Myocyte (in vitro differentiated cells): ENCODE results near the gene FXYD7. TPM values are rescaled to one million over a fixed set of nuclear protein-coding genes. Genes with fewer than 3 reads are reported as not detected.
"Not testable (repeated sequence)": the region's sequence is repeated elsewhere in the genome, so short reads cannot be mapped to it uniquely, and the experiment has no call there.

ENCODE experiments used
- DNase-seq: peaks from one replicate; pipeline ENCODE4 v3.0.0-alpha.2; 2012; ENCODE audit warnings: low read depth
- polyA plus RNA-seq: library from polyadenylated mRNA; unstranded; fragments of >200 nt; gene quantifications from one replicate; pipeline ENCODE4 v1.2.1, GENCODE V29; 2012; ENCODE audit warnings: missing spikeins
- total RNA-seq: library from RNA; depleted of rRNA; stranded (reverse); fragments of >200 nt; gene quantifications from 2 replicates; pipeline ENCODE4 v1.2.3, GENCODE V29; 2014

Gene FXYD7
- total RNA-seq = not detected in 2 replicates
- not detected for polyA plus RNA-seq

GRCh38 chr19:35143231-35143715, at the start of gene FXYD7:
Gene FXYD7, plus strand, starts transcription at chr19:35143255. Its CDS starts 79 bp downstream, at chr19:35143334.
- no peak for DNase-seq

GRCh38 chr19:35093430-35093829, 49.6 kb upstream of the FXYD7 start:
- no peak for DNase-seq

- peak; percentile 46 for DNase-seq
Observed at GRCh38 chr19:35093941-35094647, 49.0 kb upstream of the FXYD7 start.

GRCh38 chr19:35094656-35095055, 48.4 kb upstream of the FXYD7 start:
- no peak for DNase-seq

- no peak for DNase-seq
Observed at GRCh38 chr19:35095667-35096368, 47.2 kb upstream of the FXYD7 start.

GRCh38 chr19:35098413-35099049, 44.5 kb upstream of the FXYD7 start:
- DNase-seq = no peak

- DNase-seq = no peak
Observed at GRCh38 chr19:35099155-35099896, 43.7 kb upstream of the FXYD7 start.

GRCh38 chr19:35099897-35100275, 43.2 kb upstream of the FXYD7 start:
- DNase-seq = no peak

GRCh38 chr19:35100588-35101533, 42.2 kb upstream of the FXYD7 start:
- DNase-seq = no peak

- not testable (repeated sequence) for DNase-seq
Observed at GRCh38 chr19:35101949-35102348, 41.1 kb upstream of the FXYD7 start.

- DNase-seq = not testable (repeated sequence)
Observed at GRCh38 chr19:35103614-35104013, 39.4 kb upstream of the FXYD7 start.

- DNase-seq = no peak
Observed at GRCh38 chr19:35104361-35104760, 38.7 kb upstream of the FXYD7 start.

GRCh38 chr19:35105047-35105410, 38.0 kb upstream of the FXYD7 start:
- DNase-seq = no peak

GRCh38 chr19:35105411-35106290, 37.4 kb upstream of the FXYD7 start:
- no peak for DNase-seq

- DNase-seq = peak; percentile 52
Observed at GRCh38 chr19:35106291-35106583, 36.8 kb upstream of the FXYD7 start.

GRCh38 chr19:35106898-35107541, 36.0 kb upstream of the FXYD7 start:
- DNase-seq = no peak

GRCh38 chr19:35107545-35107944, 35.5 kb upstream of the FXYD7 start:
- DNase-seq = peak; percentile 49

GRCh38 chr19:35108730-35109129, 34.3 kb upstream of the FXYD7 start:
- DNase-seq = no peak
